Endothelial cell of umbilical vein (primary cell): ENCODE data around the gene ARHGEF1. TPM values are rescaled to one million over a fixed set of nuclear protein-coding genes. Genes with fewer than 3 reads are reported as not detected.

Experiments used
- BruUV-seq: library from RNA; stranded (reverse); fragments of 400-500 nt; replicated peaks from 2 replicates; lab custom pipeline; 2021; lab: Mats Ljungman, UMichigan
- CTCF ChIA-PET: fragments of 300-600, 350-600 bp; sonication (Branson Sonifier 250); formaldehyde crosslinking; loops from one replicate; lab custom pipeline; 2021; ENCODE audit warnings: antibody characterized with exemption, inconsistent platforms; lab: Charles Lee
- POLR2A ChIA-PET: fragments of 300-600, 350-600 bp; sonication (Branson Sonifier 250); formaldehyde crosslinking; loops from one replicate; lab custom pipeline; 2021; ENCODE audit warnings: antibody characterized with exemption, inconsistent platforms; lab: Charles Lee
- DNase-seq: peaks from one replicate; pipeline ENCODE4 v3.0.0-alpha.2; 2011; ENCODE audit warnings: low read depth, low spot score
- FAIRE-seq: peaks from 2 replicates; lab custom pipeline; 2011; peaks lifted over from hg19 to GRCh38; lab: Jason Lieb, UNC
- H2AFZ ChIP-seq: 2 replicates; pipeline ENCODE4 v1.6.0; 2012; ENCODE audit warnings: low read depth, low read length, control low read depth, inconsistent platforms
- H3K27ac ChIP-seq: 2 replicates; pipeline ENCODE4 v1.5.1; 2011; ENCODE audit warnings: low read depth, mild to moderate bottlenecking, control low read depth, low read length, moderate library complexity; ENCODE audit not compliant: insufficient read depth
- H3K27me3 ChIP-seq, 2 experiments: 2 replicates each; pipeline versions ENCODE4 v1.6.0 to v1.6.1; 2011; ENCODE audit warnings: low read length in 2 of 2, mixed read lengths in 1 of 2; ENCODE audit not compliant: control insufficient read depth in 2 of 2, insufficient read depth in 2 of 2
- H3K36me3 ChIP-seq, 2 experiments: 2 replicates in 1 of 2; 3 replicates in 1 of 2; pipeline ENCODE4 v1.5.1; 2011; ENCODE audit warnings: low read length in 2 of 2, mild to moderate bottlenecking in 1 of 2, moderate library complexity in 1 of 2; ENCODE audit not compliant: control insufficient read depth in 2 of 2, insufficient read depth in 2 of 2; ENCODE audit errors: extremely low read depth in 1 of 2
- H3K4me1 ChIP-seq: 3 replicates; pipeline ENCODE4 v1.5.1; 2011; ENCODE audit warnings: mild to moderate bottlenecking, low read length; ENCODE audit not compliant: control insufficient read depth, insufficient read depth; ENCODE audit errors: extremely low read depth
- H3K4me2 ChIP-seq: 2 replicates; pipeline ENCODE4 v1.6.1; 2011; ENCODE audit warnings: low read length, control low read depth, mixed read lengths; ENCODE audit not compliant: insufficient read depth
- H3K4me3 ChIP-seq, 3 experiments: fragments of 200-600 bp in 1 of 3; sonication (generic), shearing (Covaris generic) in 1 of 3; replicated peaks in 1 of 3; 2 replicates each; pipeline ENCODE4 v1.5.1; 2011 to 2016; ENCODE audit warnings: control low read depth in 3 of 3, low read length in 3 of 3, mild to moderate bottlenecking in 2 of 3, inconsistent platforms in 1 of 3, low read depth in 1 of 3, moderate library complexity in 1 of 3; ENCODE audit not compliant: insufficient read depth in 1 of 3
- H3K79me2 ChIP-seq: 2 replicates; pipeline ENCODE4 v1.6.0; 2012; ENCODE audit warnings: low read length, inconsistent platforms; ENCODE audit not compliant: control insufficient read depth, insufficient read depth
- H3K9ac ChIP-seq: replicated peaks from 2 replicates; pipeline ENCODE3; 2011; ENCODE audit warnings: low read length, control low read depth; ENCODE audit not compliant: insufficient read depth; ENCODE audit errors: extremely low read depth
- H3K9me1 ChIP-seq: replicated peaks from 3 replicates; pipeline ENCODE4 v1.6.0; 2011; ENCODE audit warnings: mild to moderate bottlenecking, low read length; ENCODE audit not compliant: control insufficient read depth, insufficient read depth; ENCODE audit errors: extremely low read depth
- H3K9me3 ChIP-seq: replicated peaks from 2 replicates; pipeline ENCODE4 v1.5.1; 2012; ENCODE audit warnings: low read length, inconsistent platforms; ENCODE audit not compliant: control insufficient read depth, insufficient read depth
- H4K20me1 ChIP-seq: replicated peaks from 2 replicates; pipeline ENCODE3; 2011; ENCODE audit warnings: mild to moderate bottlenecking, low read length; ENCODE audit not compliant: control insufficient read depth, insufficient read depth; ENCODE audit errors: extremely low read depth
- CTCF ChIP-seq, 2 donors: IDR thresholded peaks; 1 replicate in 1 of 2; 2 replicates in 1 of 2; pipeline ENCODE4 v1.5.1; 2011; ENCODE audit warnings: low read length in 2 of 2, mild to moderate bottlenecking in 2 of 2, moderate library complexity in 2 of 2, control low read depth in 1 of 2, inconsistent platforms in 1 of 2, low read depth in 1 of 2; ENCODE audit not compliant: insufficient read depth in 1 of 2; ENCODE audit errors: extremely low read depth in 1 of 2
- EZH2 ChIP-seq: IDR thresholded peaks from 2 replicates; pipeline ENCODE4 v1.6.1; 2012; ENCODE audit warnings: borderline replicate concordance, low read depth, mild to moderate bottlenecking, moderate library complexity, low read length, inconsistent platforms; ENCODE audit not compliant: severe bottlenecking
- FOS ChIP-seq: IDR thresholded peaks from 2 replicates; pipeline ENCODE4 v1.6.1; 2011; ENCODE audit warnings: mild to moderate bottlenecking, low read length, moderate library complexity, borderline replicate concordance; ENCODE audit not compliant: insufficient read depth
- GATA2 ChIP-seq: IDR thresholded peaks from 2 replicates; pipeline ENCODE4 v1.7.0; 2011; ENCODE audit warnings: low read depth, mild to moderate bottlenecking, moderate library complexity, mixed read lengths, low read length; ENCODE audit not compliant: insufficient read length, insufficient read depth
- JUN ChIP-seq: IDR thresholded peaks from 2 replicates; pipeline ENCODE4 v1.6.1; 2011; ENCODE audit warnings: borderline replicate concordance, low read depth; ENCODE audit not compliant: insufficient read length, insufficient read depth
- MAX ChIP-seq: IDR thresholded peaks from 2 replicates; pipeline ENCODE4 v1.6.1; 2011; ENCODE audit not compliant: insufficient read depth, insufficient read length
- MYC ChIP-seq: IDR thresholded peaks from one replicate; pipeline ENCODE4 v1.6.1; 2011; ENCODE audit warnings: mild to moderate bottlenecking, low read depth, low read length
- POLR2A ChIP-seq: IDR thresholded peaks from 2 replicates; pipeline ENCODE4 v1.6.1; 2012; ENCODE audit warnings: low read depth, mild to moderate bottlenecking, control low read depth, low read length
- POLR2AphosphoS5 ChIP-seq: IDR thresholded peaks from 2 replicates; pipeline ENCODE4 v1.6.1; 2012; ENCODE audit warnings: low read depth, mild to moderate bottlenecking, control low read depth, low read length, moderate library complexity; ENCODE audit not compliant: insufficient read depth
- dilution Hi-C: fragments of 300-500 bp; cut with MboI; formaldehyde crosslinking; loops from one replicate; pipeline ENCODE4 v1.15.0; 2019; ENCODE audit warnings: low sequenced_read_pairs; ENCODE audit not compliant: extremely low pct_ligation_motif_present
- intact Hi-C: fragments of 100-400 bp; cut with micrococcal nuclease; formaldehyde crosslinking; loops from one replicate; pipeline ENCODE4 v1.10.0; 2022
- polyA plus RNA-seq, 4 experiments: library from polyadenylated mRNA; depleted of rRNA in 3 of 4; stranded (reverse) in 3 of 4; unstranded in 1 of 4; fragments of >200 nt; gene quantifications; 2 replicates each; pipeline versions ENCODE4 v1.2.1 to v1.2.3, GENCODE V29; 2011 to 2012; ENCODE audit warnings: missing spikeins in 1 of 4
- total RNA-seq: library from RNA; stranded (reverse); gene quantifications from 2 replicates; pipeline ENCODE4 v1.2.3, GENCODE V29; 2021

Gene ARHGEF1
- total and polyA plus RNA-seq, 2 donors (not counting 3 experiments of a cell fraction or from before 2014, with no cell fraction given) = 65.4 to 123 TPM

GRCh38 chr19:41925208-41926003, 42.4 kb downstream of the ARHGEF1 start:
- Histone ChIP-seq H3K4me2 (no peak overlapping the region), H3K9me3 (no peaks in the 10 kb centered on the region), H3K4me3 (no peak overlapping the region), H3K27ac (no peak overlapping the region), H3K9me1 (no peaks in the 10 kb centered on the region), H2AFZ (no peak overlapping the region), H3K27me3 (peaks cover 64 to 69% of the 10 kb centered on the region in 2 experiments), H3K4me1 (no peaks in the 10 kb centered on the region), H3K36me3 (no peaks in the 10 kb centered on the region), H3K79me2 (no peaks in the 10 kb centered on the region), H4K20me1 (no peaks in the 10 kb centered on the region), H3K9ac (no peak overlapping the region)
- TF ChIP-seq POLR2A (no peak), FOS (no peak), JUN (no peak), MYC (no peak), GATA2 (no peak), MAX (no peak), CTCF (IDR thresholded peaks at IDR 0.05; ENCODE audit: extremely low read depth in 1 of 2, insufficient read depth in 1 of 2, low read depth in 1 of 2, low read length in 2 of 2) (no peak), EZH2 (no peak), POLR2AphosphoS5 (no peak)
- DNase-seq (no peak), FAIRE-seq (no peak)
- no TSS peak for BruUV-seq
- dilution Hi-C loops (no loop called here), intact Hi-C loops (no loop called here)
- ChIA-PET POLR2A (no interaction called here), CTCF (no interaction called here)
